Chondrocyte (in vitro differentiated cells): ENCODE measurements around the gene TMEM9. TPM values are rescaled to one million over a fixed set of nuclear protein-coding genes. Genes with fewer than 3 reads are reported as not detected.

ENCODE experiments used
- DNase-seq: peaks from one replicate; pipeline ENCODE4 v3.0.0; 2021; ENCODE audit warnings: mixed read lengths, low spot score
- H3K27ac Mint-ChIP-seq: one replicate; pipeline ENCODE4 v1.8.0; 2021; ENCODE audit warnings: mild to moderate bottlenecking, moderate library complexity, mixed read lengths; ENCODE audit not compliant: unreplicated experiment
- H3K27me3 Mint-ChIP-seq: 2 replicates; pipeline ENCODE4 v1.8.0; 2021; ENCODE audit warnings: low read depth, mixed read lengths
- H3K36me3 Mint-ChIP-seq: 2 replicates; pipeline ENCODE4 v1.8.0; 2021; ENCODE audit warnings: low read depth, mixed read lengths
- H3K4me1 Mint-ChIP-seq: 2 replicates; pipeline ENCODE4 v1.8.0; 2021; ENCODE audit warnings: low read depth, mild to moderate bottlenecking, mixed read lengths
- H3K4me3 Mint-ChIP-seq: one replicate; pipeline ENCODE4 v1.8.0; 2021; ENCODE audit warnings: mild to moderate bottlenecking, moderate library complexity, mixed read lengths; ENCODE audit not compliant: unreplicated experiment
- H3K9me3 Mint-ChIP-seq: 2 replicates; pipeline ENCODE4 v1.8.0; 2021; ENCODE audit warnings: low read depth, mixed read lengths
- CTCF ChIP-seq: fragments of 200-600 bp; sonication (generic); IDR thresholded peaks from 2 replicates; pipeline ENCODE4 v1.5.0; 2021; ENCODE audit warnings: antibody characterized with exemption, mild to moderate bottlenecking, moderate library complexity
- total RNA-seq: library from RNA; stranded (reverse); gene quantifications from 3 replicates; pipeline ENCODE4 v1.2.1, GENCODE V29; 2021

Gene TMEM9
- total RNA-seq, 1 donor from 2014 or later = 57.3 TPM

GRCh38 chr1:201126832-201127754, 27.2 kb downstream of the TMEM9 start, which contains the start of gene ASCL5:
Gene ASCL5 (minus strand): TSS chr1:201127184. CDS start chr1:201115372, 11,812 bp downstream.
- H3K9me3 Mint-ChIP-seq = peaks cover 3% of the 10 kb centered on the region
- peaks cover 8% of the 10 kb centered on the region for H3K27me3 Mint-ChIP-seq
- peaks cover 3% of the 10 kb centered on the region for H3K36me3 Mint-ChIP-seq
- no peak within 1 kb of the TSS for H3K27ac Mint-ChIP-seq
- TF ChIP-seq CTCF = no peak
- no peak for DNase-seq
- H3K4me3 Mint-ChIP-seq = no peak within 1 kb of the TSS
- peaks cover 6% of the 10 kb centered on the region for H3K4me1 Mint-ChIP-seq

DNA sequence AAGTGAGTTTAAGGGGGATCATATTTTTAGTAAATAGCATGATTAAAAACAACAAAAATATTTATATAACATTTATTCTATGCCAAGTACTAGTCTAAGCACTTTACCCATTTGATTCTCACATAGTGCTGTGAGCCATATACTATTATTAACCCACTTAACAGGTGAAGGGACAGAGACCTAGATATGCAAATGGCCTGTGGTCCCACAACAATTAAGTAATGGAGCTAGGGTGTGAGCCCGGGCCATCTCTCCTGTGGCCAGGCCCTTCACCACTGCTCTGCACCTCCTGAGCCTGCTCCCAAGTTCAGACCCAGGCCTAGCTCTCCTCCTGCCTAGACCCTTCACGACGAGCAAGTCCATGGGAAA, 27.8 kb downstream of the TMEM9 start:
- Mint-ChIP-seq H3K36me3 (peaks cover 3% of the 10 kb centered on the region), H3K4me1 (peaks cover 6% of the 10 kb centered on the region), H3K27ac (no peak overlapping the region), H3K9me3 (peaks cover 3% of the 10 kb centered on the region), H3K4me3 (no peak overlapping the region), H3K27me3 (peaks cover 8% of the 10 kb centered on the region)
- no peak for DNase-seq
- TF ChIP-seq CTCF = no peak

DNA sequence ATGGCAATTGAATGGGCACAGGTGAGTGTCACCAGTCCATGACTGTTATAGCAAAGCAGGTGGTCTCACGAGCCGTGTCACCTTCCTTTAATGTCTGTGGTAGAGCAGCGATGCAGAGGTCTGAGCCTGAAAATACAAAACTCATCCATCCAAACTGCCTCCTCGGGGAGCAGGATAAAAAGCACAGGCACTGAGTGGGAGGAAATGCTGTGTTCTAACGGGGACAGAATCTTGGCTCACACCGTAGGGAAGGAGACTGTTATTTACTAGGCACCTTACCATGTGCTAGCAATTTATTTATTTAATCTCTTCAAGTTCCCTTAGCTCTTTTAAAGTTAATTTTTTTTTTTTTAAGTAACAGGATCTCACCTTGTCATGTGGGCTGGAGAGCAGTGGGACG, 28.5 kb downstream of the TMEM9 start:
- no peak for TF ChIP-seq CTCF
- peaks cover 10% of the 10 kb centered on the region for H3K27me3 Mint-ChIP-seq
- H3K4me3 Mint-ChIP-seq = no peak overlapping the region
- peaks cover 6% of the 10 kb centered on the region for H3K4me1 Mint-ChIP-seq
- H3K9me3 Mint-ChIP-seq = peaks cover 3% of the 10 kb centered on the region
- no peak for DNase-seq
- H3K36me3 Mint-ChIP-seq = peaks cover 3% of the 10 kb centered on the region
- no peak overlapping the region for H3K27ac Mint-ChIP-seq

GRCh38 chr1:201125019-201125418, 29.3 kb downstream of the TMEM9 start:
- Mint-ChIP-seq H3K27ac (no peak overlapping the region), H3K4me3 (no peak overlapping the region), H3K9me3 (no peaks in the 10 kb centered on the region), H3K4me1 (peaks cover 6% of the 10 kb centered on the region), H3K27me3 (peaks cover 11% of the 10 kb centered on the region), H3K36me3 (peaks cover under 1% of the 10 kb centered on the region)
- no peak for TF ChIP-seq CTCF
- DNase-seq = no peak

DNA sequence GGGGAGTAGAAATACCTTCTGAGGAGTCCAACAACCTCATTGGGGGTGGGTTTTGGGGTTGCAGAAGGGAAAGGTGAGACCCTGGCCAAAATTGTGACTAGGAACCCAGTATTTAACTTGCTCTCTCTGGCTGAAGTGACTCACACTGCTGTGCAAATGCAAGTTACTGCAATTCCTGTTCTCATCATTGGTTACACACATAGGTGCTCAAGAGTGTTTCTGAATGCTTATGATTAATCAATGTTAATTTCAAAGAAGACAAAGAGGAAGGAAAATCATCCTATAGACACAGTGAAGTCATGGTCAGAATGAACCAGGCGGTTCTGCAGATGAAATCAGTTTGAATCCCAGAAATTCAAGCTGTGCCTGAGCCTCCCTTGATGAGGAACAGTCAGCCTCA, 30.4 kb downstream of the TMEM9 start:
- DNase-seq = no peak
- Mint-ChIP-seq H3K9me3 (no peaks in the 10 kb centered on the region), H3K4me3 (no peak overlapping the region), H3K27me3 (peaks cover 11% of the 10 kb centered on the region), H3K4me1 (peaks cover 6% of the 10 kb centered on the region), H3K27ac (no peak overlapping the region), H3K36me3 (no peaks in the 10 kb centered on the region)
- no peak for TF ChIP-seq CTCF
